ENCODE results near the gene PLEKHD1. TPM values are rescaled to one million over a fixed set of nuclear protein-coding genes. Genes with fewer than 3 reads are reported as not detected.

Gene PLEKHD1
- total RNA-seq, 1 donor from 2014 or later = 0.48 TPM

- no peaks in the 10 kb centered on the region for H3K36me3 Mint-ChIP-seq
- DNase-seq (ENCODE audit: extremely low spot score, unreplicated experiment) = no peak
- peaks cover 4% of the 10 kb centered on the region for H3K9me3 Mint-ChIP-seq
- no peak overlapping the region for H3K4me3 Mint-ChIP-seq
- peaks cover 3% of the 10 kb centered on the region for H3K27me3 Mint-ChIP-seq
- peaks cover 15% of the 10 kb centered on the region for H3K4me1 Mint-ChIP-seq (ENCODE audit: unreplicated experiment)
- peak overlapping the region; percentile 65 for H3K27ac Mint-ChIP-seq
- TF ChIP-seq CTCF (conservative IDR thresholded peaks at IDR 0.05) = no peak
Observed at GRCh38 chr14:69519204-69520100, 34.9 kb downstream of the PLEKHD1 start.

- no peak overlapping the region for H3K4me3 Mint-ChIP-seq
- no peak for TF ChIP-seq CTCF (conservative IDR thresholded peaks at IDR 0.05)
- H3K27ac Mint-ChIP-seq = no peak overlapping the region
- DNase-seq (ENCODE audit: extremely low spot score, unreplicated experiment) = no peak
- no peaks in the 10 kb centered on the region for H3K36me3 Mint-ChIP-seq
- H3K27me3 Mint-ChIP-seq = peaks cover 3% of the 10 kb centered on the region
- peaks cover 15% of the 10 kb centered on the region for H3K4me1 Mint-ChIP-seq (ENCODE audit: unreplicated experiment)
- H3K9me3 Mint-ChIP-seq = no peaks in the 10 kb centered on the region
Observed at GRCh38 chr14:69522026-69522425, 37.5 kb downstream of the PLEKHD1 start.

GRCh38 chr14:69525896-69526295 is 41.4 kb downstream of the PLEKHD1 start:
- TF ChIP-seq CTCF (conservative IDR thresholded peaks at IDR 0.05) = no peak
- no peak overlapping the region for H3K4me3 Mint-ChIP-seq
- no peaks in the 10 kb centered on the region for H3K9me3 Mint-ChIP-seq
- no peaks in the 10 kb centered on the region for H3K4me1 Mint-ChIP-seq (ENCODE audit: unreplicated experiment)
- DNase-seq (ENCODE audit: extremely low spot score, unreplicated experiment) = no peak
- no peaks in the 10 kb centered on the region for H3K36me3 Mint-ChIP-seq
- no peak overlapping the region for H3K27ac Mint-ChIP-seq
- H3K27me3 Mint-ChIP-seq = peaks cover 3% of the 10 kb centered on the region

- Mint-ChIP-seq H3K27ac (no peak overlapping the region), H3K9me3 (no peaks in the 10 kb centered on the region), H3K27me3 (peaks cover 3% of the 10 kb centered on the region), H3K4me3 (no peak overlapping the region), H3K36me3 (no peaks in the 10 kb centered on the region), H3K4me1 (ENCODE audit: unreplicated experiment) (peaks cover 5% of the 10 kb centered on the region)
- TF ChIP-seq CTCF (conservative IDR thresholded peaks at IDR 0.05) = no peak
- DNase-seq (ENCODE audit: extremely low spot score, unreplicated experiment) = no peak
Observed at GRCh38 chr14:69527635-69528034, 43.1 kb downstream of the PLEKHD1 start.

- Mint-ChIP-seq H3K4me3 (no peak overlapping the region), H3K27ac (no peak overlapping the region), H3K4me1 (ENCODE audit: unreplicated experiment) (peaks cover 5% of the 10 kb centered on the region), H3K36me3 (no peaks in the 10 kb centered on the region), H3K27me3 (peaks cover 3% of the 10 kb centered on the region), H3K9me3 (no peaks in the 10 kb centered on the region)
- no peak for TF ChIP-seq CTCF (conservative IDR thresholded peaks at IDR 0.05)
- no peak for DNase-seq (ENCODE audit: extremely low spot score, unreplicated experiment)
Observed at GRCh38 chr14:69528143-69528542, 43.6 kb downstream of the PLEKHD1 start.
